GM19452 (cell line): ENCODE data around the gene PLXNA4.
"Not testable (repeated sequence)": the region's sequence is repeated elsewhere in the genome, so short reads cannot be mapped to it uniquely, and the experiment has no call there.

Source experiments
- ATAC-seq: cut with Tn5 transposase; IDR thresholded peaks from one replicate; pipeline ENCODE4 v1.9.1; 2021; ENCODE audit not compliant: unreplicated experiment

PLXNA4 gene

GRCh38 chr7:132187869-132188789 is 388.1 kb downstream of the PLXNA4 start:
- no peak for ATAC-seq

DNA sequence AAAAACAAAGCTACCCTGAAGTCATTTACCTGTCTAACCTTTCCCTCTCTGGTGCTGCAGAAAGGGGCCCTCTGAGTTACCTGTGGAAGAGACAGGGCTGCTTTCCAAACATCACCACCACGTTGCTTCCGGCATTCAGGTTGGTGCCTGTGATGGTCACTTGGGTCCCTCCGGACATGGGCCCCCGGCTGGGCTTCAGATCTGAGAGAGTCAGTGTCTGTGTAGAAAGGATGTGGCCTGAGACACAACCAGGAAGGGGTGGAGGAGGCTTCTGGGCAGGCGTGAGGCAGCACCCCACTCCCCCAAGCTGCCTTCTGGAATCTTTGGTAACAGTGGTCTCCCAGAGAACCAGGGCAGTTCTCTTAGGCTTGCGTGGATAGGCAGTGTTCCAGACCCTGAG is 388.9 kb downstream of the PLXNA4 start:
- no peak for ATAC-seq

DNA sequence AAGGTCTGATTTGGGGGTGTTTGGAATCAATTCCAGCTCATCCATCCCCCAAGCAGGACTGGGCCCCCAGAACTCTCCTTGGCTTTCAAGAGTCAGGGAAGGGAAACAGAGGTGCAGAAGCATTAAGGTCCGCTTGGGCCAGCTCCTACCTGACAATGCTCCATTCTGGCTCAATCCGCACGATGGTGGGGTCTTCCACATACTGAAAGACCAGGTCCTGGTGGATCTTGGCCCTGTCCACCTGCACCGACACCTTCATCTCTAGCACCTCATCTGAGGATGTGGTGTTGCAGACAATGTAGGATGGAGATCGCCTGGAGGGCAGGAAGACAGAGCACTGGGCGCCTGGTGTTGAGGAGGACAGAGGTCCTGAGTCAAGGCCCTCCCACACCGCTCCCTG is 391.1 kb downstream of the PLXNA4 start:
- ATAC-seq, result no peak

- ATAC-seq, result no peak
Observed at GRCh38 chr7:132183781-132184380, 392.4 kb downstream of the PLXNA4 start.

DNA sequence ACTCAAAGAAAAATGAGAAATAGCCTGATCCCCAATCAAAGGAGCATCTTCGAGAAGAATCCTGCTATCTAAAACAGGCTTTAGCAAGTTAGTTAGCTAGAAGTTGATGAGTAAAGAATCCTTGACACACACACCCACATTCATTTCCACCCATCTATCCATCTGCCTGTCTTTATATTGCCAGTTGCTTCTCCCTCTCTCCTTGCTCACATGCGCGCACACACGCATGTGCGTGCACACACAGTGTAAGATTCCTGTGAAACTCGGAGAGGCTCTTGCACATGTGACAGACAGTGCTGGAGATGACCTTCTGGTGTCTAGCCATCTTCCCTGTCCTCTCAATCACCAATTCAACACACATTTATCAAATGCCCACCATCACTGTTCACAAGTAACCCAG is 393.3 kb downstream of the PLXNA4 start:
- no peak for ATAC-seq

DNA sequence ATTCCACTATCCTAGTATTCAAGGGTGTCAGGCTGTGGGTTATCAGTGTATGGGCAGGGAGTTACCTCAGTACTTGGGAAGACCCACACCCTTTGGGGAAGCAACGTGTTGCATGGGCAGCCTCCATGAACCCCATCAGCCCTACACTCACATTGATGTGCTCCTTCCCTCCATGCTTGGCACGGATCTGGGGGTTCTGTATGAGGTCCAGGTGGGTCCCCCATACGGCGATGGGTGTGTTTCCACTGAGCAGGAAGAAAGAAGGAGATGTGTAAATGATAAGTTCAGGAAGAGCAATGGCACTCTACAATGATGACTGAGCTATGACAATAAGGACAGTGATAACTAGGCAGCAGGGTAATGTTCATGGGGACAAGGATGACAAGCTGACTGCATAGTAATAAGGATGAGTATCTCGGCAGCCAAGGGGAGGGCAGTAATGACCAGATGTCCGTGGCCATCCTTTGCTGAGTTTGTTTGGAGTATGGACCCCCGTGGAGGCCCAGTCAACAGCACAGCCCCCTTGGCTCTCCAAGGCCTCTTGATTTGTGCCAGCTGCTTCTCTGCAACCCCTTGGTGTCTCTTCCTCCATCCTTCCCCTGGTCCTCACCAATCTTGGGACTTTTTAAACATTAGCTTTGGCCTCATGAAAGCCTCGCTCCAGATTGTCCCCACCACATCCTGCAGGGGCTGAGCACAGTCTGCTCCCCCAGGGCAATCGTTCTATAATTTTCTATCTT is 394.2 kb downstream of the PLXNA4 start:
- ATAC-seq, result no peak

DNA sequence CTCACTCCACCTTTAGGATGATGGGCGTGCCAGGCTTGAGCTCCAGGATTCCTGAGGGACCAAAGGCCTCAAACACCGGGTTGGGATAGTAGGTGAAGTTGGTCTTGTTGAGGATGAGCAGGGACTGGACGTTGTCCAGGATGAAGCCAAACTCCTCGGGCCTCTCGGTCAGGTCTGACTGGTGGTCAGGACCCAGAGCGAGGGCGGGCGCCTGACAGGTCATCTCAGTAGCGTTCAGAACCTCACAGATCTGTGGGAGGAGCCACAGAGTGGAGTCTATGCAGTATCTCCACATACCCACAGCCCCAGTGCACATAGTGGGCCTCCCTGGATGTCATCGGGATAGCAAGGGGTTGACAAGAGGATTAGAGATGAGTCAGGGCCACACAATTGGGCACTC is 394.9 kb downstream of the PLXNA4 start:
- no peak for ATAC-seq

GRCh38 chr7:132180481-132180880 is 395.8 kb downstream of the PLXNA4 start:
- no peak for ATAC-seq

- ATAC-seq, result no peak
Observed at GRCh38 chr7:132179681-132180080, 396.6 kb downstream of the PLXNA4 start.

DNA sequence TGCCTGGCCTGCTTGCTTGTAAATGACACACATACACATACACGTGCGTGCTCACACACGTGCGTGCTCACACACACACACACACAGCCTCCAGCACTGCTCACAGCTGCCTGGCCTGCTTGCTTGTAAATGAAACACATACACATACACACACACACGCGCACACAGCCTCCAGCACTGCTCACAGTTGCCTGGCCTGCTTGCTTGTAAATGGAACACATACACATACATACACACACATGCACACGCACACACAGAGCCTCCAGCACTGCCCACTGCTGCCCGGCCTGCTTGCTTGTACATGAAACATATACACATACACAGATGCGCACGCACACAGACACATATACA is 397.2 kb downstream of the PLXNA4 start:
- no peak for ATAC-seq

GRCh38 chr7:132178402-132179079 is 397.7 kb downstream of the PLXNA4 start:
- ATAC-seq, result not testable (repeated sequence)

GRCh38 chr7:132177708-132178401 is 398.4 kb downstream of the PLXNA4 start:
- no peak for ATAC-seq

DNA sequence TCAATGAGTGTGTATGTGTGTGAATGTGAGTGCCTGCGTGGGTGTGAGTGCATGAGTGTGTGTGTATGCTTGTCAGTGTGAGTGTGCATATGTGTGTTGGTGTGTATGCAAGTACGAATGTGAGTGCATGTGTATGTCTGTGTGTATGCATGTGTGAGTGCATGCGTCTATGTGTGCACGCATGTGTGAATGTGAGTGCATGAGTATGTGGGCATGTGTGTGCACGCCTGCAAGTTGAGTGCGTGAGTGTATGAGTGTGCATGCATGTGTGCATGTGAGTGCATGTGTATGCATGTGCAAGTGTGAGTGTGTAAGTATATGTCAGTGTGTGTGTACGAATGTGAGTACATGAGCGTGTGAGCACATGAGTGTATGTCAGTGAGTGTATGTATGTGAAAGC is 399.6 kb downstream of the PLXNA4 start:
- no peak for ATAC-seq

- no peak for ATAC-seq
Observed at GRCh38 chr7:132171130-132171576, 405.1 kb downstream of the PLXNA4 start.

DNA sequence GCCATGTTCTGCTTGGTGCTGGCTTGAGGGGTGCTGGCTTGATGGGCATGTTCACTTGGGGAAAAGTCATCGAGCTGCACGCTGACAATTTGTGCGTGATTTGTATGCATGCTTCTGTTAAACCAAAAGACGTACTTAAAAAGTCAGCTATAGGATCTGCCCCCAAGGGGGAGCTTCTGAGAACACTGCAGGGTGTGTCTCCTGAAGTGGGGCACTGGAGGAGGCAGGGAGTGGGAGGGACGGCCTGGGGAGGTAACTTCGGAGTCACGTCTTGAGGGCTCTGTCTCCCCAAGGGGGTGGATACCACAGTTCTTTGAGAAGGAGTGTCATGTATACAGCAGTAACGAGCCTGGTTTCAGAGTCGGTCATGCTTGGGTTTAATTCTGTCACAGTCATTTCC is 406.5 kb downstream of the PLXNA4 start:
- no peak for ATAC-seq

GRCh38 chr7:132168239-132168638 is 408.0 kb downstream of the PLXNA4 start:
- no peak for ATAC-seq

DNA sequence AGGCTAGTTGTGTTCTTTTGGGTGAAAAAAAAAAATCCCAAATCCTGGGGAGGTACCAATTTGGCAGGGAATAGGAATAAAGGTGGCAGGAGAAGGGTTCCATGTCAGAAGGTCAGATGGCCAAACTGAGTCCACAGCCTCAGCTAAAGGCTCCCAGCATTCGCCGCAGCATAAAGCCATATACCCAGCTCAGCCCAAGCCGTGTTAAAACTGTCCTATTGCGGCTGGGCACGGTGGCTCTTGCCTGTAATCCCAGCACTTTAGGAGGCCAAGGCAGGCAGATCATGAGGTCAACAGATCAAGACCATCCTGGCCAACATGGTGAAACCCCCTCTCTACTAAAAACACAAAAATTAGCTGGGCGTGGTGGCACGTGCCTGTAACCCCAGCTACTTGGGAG is 410.6 kb downstream of the PLXNA4 start:
- not testable (repeated sequence) for ATAC-seq

DNA sequence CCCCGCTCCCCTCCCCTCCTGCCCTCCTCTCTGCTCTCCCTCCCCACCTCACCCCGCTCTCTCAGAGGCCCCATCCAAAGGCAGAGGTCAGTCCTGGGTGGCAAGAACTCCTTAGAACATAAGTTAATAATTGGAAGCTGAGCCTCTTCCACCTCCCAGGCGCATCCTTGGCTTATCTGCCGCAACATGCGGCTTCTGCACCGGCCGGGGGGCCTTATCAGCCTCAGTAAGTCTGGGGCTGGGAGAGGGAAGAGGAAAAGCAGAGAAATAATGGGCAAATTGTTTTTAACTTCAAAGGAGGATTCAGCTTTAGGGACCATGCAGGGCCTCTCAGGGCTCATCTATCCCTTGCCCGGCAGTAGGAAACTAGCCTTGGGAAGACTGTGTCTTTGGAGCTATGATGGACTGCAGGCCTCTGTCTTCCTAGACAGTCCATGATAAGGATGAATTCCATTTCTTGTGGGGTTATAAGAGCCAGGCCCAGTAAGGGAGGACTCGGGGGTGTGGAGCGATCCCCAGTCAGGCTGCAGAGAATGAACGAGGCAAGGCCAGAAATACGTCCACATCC is 411.6 kb downstream of the PLXNA4 start:
- ATAC-seq, result no peak

- no peak for ATAC-seq
Observed at GRCh38 chr7:132162556-132163144, 413.6 kb downstream of the PLXNA4 start.

DNA sequence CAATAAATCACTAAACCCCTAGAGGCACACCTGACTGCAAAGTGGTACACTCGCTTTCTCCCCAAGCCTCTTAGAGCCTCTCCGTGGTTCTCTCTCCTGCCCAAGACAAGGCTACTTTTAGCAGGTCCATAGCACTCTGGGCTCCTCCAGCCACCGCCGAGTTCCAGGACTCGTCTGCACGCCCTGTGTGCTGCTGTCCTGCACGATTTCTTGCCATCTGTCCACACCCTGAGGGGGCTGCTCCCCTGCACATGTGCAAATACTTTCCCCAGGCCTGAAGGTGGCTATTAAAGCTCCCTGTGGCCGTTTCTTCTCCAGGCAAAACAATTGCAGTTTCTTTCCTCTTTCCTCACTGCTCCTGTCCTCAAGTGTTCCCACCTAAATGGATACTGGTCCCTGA is 414.3 kb downstream of the PLXNA4 start:
- no peak for ATAC-seq
